ENCODE data around the gene ITIH6.
"Not testable (repeated sequence)": the region's sequence is repeated elsewhere in the genome, so short reads cannot be mapped to it uniquely, and the experiment has no call there.

The ITIH6 gene

GRCh38 chrX:54798137-54798536 lies at the start of gene ITIH6:
Gene ITIH6 (minus strand): TSS chrX:54798255. CDS start chrX:54798210, 45 bp downstream.
- DNase-seq: no peak

- DNase-seq: not testable (repeated sequence)
These were observed 49.6 kb upstream of the ITIH6 start for GRCh38 chrX:54847700-54848099.

GRCh38 chrX:54843050-54843449 lies 45.0 kb upstream of the ITIH6 start:
- no peak for DNase-seq

- DNase-seq: no peak
These were observed 44.6 kb upstream of the ITIH6 start for GRCh38 chrX:54842607-54843006.

GRCh38 chrX:54841184-54841874 lies 43.3 kb upstream of the ITIH6 start:
- peak; percentile 69 for DNase-seq

- no peak for DNase-seq
These were observed 40.5 kb upstream of the ITIH6 start for GRCh38 chrX:54838583-54838982.

- DNase-seq: no peak
These were observed 28.5 kb upstream of the ITIH6 start for GRCh38 chrX:54826598-54826997.

- no peak for DNase-seq
These were observed 27.8 kb upstream of the ITIH6 start for GRCh38 chrX:54825716-54826438.

- DNase-seq: no peak
These were observed 26.7 kb upstream of the ITIH6 start for GRCh38 chrX:54824722-54825121.

GRCh38 chrX:54824195-54824594 lies 26.1 kb upstream of the ITIH6 start:
- no peak for DNase-seq

GRCh38 chrX:54821310-54821709 lies 23.3 kb upstream of the ITIH6 start:
- DNase-seq: no peak

- no peak for DNase-seq
These were observed 22.7 kb upstream of the ITIH6 start for GRCh38 chrX:54820737-54821136.

- DNase-seq: no peak
These were observed 21.1 kb upstream of the ITIH6 start for GRCh38 chrX:54819201-54819600.

- no peak for DNase-seq
These were observed 20.2 kb upstream of the ITIH6 start for GRCh38 chrX:54818221-54818620.

- DNase-seq: peak; percentile 20
These were observed 19.3 kb upstream of the ITIH6 start for GRCh38 chrX:54817220-54817820.

GRCh38 chrX:54812306-54812705 lies 14.3 kb upstream of the ITIH6 start:
- DNase-seq: no peak

GRCh38 chrX:54811301-54811885 lies 13.3 kb upstream of the ITIH6 start:
- DNase-seq: no peak

GRCh38 chrX:54810532-54810931 lies 12.5 kb upstream of the ITIH6 start:
- DNase-seq: no peak

GRCh38 chrX:54808605-54809483 lies 10.8 kb upstream of the ITIH6 start:
- peak; percentile 99 for DNase-seq

GRCh38 chrX:54808109-54808604 lies 10.1 kb upstream of the ITIH6 start:
- peak; percentile 93 for DNase-seq

GRCh38 chrX:54807524-54808108 lies 9.6 kb upstream of the ITIH6 start, which contains the start of gene MAGED2:
Gene MAGED2 (plus strand): TSS chrX:54807745. CDS start chrX:54809332, 1,587 bp downstream.
- DNase-seq: peak; percentile 76

GRCh38 chrX:54799046-54799445 lies 991 bp upstream of the ITIH6 start:
- DNase-seq: no peak
